ENCODE data around the gene GSK3A.

The GSK3A gene

DNA sequence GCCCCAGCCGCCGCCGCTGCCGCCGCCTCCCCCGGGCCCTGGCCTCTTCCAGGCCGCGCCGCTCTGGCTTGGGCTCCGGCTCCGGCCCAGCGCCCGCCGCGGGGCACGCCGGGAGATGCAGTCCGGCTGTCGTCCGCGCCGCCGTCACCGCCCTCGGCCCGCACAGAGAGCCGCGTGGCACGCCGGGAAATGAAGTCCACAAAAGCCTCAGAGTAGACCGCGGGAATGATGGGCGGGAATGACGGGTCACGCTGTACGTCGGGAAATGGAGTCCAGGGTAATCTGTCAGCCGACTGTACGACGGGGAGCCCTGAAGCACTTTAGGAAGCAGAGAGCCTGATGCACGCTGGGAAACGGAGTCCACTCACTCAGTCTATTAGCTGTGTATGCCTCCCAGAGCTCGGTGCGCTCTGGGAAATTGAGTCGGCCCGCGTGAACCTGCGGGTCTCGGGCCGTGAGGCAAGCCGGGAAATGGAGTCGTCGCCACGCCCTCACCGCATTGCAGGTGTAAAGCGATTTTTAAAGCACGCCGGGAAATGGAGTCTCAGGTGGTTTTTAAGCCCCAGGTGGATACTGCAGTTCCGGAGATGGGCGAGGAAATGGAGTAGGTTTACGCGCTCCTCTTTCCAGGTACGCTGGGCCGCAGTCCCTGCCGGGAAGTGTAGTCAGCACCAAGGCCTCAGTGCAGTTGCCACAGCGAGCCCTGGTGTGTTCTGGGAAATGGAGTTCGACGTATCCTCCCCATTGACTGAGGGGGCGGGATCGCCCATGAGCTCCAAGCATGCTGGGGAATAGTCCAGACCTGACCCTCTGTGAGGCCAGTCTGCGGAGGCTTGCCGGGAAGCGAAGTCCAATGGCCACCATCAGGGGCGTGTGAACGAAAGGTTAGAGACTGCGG is at the start of gene GSK3A:
Gene GSK3A, minus strand, starts transcription at position 91 of the 898 bp plus-strand sequence. CDS start 137 bp downstream, outside the sequence.
- peak within 1 kb of the TSS; percentile 75 for H3K27ac ChIP-seq (ENCODE audit: low read depth, low read length)
- H3K4me3 ChIP-seq (ENCODE audit: low read depth, low read length) = peak within 1 kb of the TSS; percentile 79
- H3K27me3 ChIP-seq (ENCODE audit: insufficient read depth, low read length) = no peaks in the 10 kb centered on the region
- no peaks in the 10 kb centered on the region for H3K4me1 ChIP-seq (ENCODE audit: control insufficient read depth, insufficient read depth, low read length, unreplicated experiment)
- peaks cover 30% of the 10 kb centered on the region for H3K79me2 ChIP-seq (ENCODE audit: control insufficient read depth, insufficient read depth, low read length, unreplicated experiment)
- H2AFZ ChIP-seq (ENCODE audit: low read length, unreplicated experiment) = peak within 1 kb of the TSS; percentile 13
- no peaks in the 10 kb centered on the region for H3K36me3 ChIP-seq (ENCODE audit: insufficient read depth, low read length)

DNA sequence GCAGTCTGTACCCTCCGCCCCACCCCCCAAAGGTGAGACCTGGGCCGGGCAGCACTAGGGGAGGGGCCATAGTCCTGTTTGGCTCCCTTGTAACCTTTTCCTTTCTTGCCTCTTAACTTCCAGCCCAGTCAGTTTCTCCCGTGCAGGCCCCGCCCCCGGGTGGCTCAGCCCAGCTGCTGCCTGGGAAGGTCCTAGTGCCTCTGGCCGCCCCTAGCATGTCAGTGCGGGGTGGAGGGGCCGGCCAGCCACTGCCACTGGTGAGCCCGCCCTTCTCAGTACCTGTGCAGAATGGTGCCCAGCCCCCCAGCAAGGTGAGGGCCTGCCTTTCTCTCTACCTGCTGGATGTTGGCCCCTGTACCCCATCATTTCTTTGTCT is 49.0 kb upstream of the GSK3A start:
- Histone ChIP-seq H3K27me3 (ENCODE audit: insufficient read depth, low read length) (no peaks in the 10 kb centered on the region), H3K79me2 (ENCODE audit: control insufficient read depth, insufficient read depth, low read length, unreplicated experiment) (no peaks in the 10 kb centered on the region), H3K36me3 (ENCODE audit: insufficient read depth, low read length) (0 out of 2 replicates have a peak, but pooled peaks cover 5% of the 10 kb centered on the region), H2AFZ (ENCODE audit: low read length, unreplicated experiment) (no peak overlapping the region), H3K4me1 (ENCODE audit: control insufficient read depth, insufficient read depth, low read length, unreplicated experiment) (peaks cover under 1% of the 10 kb centered on the region), H3K27ac (ENCODE audit: low read depth, low read length) (no peak overlapping the region), H3K4me3 (ENCODE audit: low read depth, low read length) (no peak overlapping the region)

DNA sequence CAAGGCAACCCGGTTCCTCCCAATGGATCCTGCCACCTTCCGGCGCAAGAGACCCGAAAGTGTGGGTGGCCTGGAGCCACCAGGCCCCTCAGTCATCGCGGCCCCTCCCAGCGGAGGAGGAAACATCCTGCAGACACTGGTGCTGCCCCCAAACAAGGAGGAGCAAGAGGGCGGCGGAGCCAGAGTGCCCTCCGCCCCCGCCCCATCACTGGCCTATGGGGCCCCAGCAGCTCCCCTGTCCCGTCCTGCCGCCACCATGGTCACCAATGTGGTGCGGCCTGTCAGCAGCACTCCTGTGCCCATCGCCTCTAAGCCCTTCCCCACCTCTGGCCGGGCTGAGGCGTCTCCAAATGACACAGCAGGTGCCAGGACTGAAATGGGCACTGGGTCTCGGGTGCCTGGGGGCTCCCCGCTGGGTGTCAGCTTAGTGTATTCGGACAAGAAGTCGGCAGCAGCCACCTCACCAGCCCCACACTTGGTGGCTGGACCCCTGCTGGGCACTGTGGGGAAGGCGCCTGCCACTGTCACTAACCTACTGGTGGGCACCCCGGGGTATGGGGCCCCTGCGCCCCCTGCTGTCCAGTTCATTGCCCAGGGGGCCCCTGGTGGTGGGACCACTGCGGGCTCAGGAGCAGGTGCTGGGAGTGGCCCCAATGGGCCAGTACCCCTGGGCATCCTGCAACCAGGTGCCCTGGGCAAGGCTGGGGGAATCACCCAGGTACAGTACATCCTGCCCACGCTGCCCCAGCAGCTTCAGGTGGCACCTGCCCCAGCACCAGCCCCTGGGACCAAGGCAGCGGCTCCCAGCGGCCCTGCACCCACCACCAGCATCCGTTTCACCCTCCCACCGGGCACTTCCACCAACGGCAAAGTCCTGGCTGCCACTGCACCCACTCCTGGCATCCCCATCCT is 48.4 kb upstream of the GSK3A start:
- Histone ChIP-seq H3K36me3 (ENCODE audit: insufficient read depth, low read length) (0 out of 2 replicates have a peak, but pooled peaks cover 5% of the 10 kb centered on the region), H2AFZ (ENCODE audit: low read length, unreplicated experiment) (no peak overlapping the region), H3K4me1 (ENCODE audit: control insufficient read depth, insufficient read depth, low read length, unreplicated experiment) (peaks cover 7% of the 10 kb centered on the region), H3K27ac (ENCODE audit: low read depth, low read length) (no peak overlapping the region), H3K4me3 (ENCODE audit: low read depth, low read length) (no peak overlapping the region), H3K27me3 (ENCODE audit: insufficient read depth, low read length) (no peaks in the 10 kb centered on the region), H3K79me2 (ENCODE audit: control insufficient read depth, insufficient read depth, low read length, unreplicated experiment) (peaks cover 2% of the 10 kb centered on the region)

DNA sequence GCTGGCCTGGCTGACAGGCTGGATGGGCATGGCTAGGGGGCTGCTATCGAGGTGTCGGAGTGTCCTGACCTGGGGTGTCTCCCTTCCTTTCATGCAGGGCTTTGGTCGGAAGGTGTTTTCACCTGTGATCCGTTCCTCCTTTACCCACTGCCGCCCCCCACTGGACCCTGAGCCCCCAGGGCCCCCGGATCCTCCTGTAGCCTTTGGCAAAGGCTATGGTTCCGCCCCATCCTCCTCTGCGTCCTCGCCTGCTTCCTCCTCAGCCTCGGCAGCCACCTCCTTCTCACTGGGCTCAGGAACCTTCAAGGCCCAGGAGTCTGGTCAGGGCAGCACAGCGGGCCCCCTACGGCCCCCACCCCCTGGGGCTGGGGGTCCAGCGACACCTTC is 47.7 kb upstream of the GSK3A start:
- Histone ChIP-seq H3K27ac (ENCODE audit: low read depth, low read length) (no peak overlapping the region), H3K4me1 (ENCODE audit: control insufficient read depth, insufficient read depth, low read length, unreplicated experiment) (peaks cover 13% of the 10 kb centered on the region), H3K36me3 (ENCODE audit: insufficient read depth, low read length) (0 out of 2 replicates have a peak, but pooled peaks cover 5% of the 10 kb centered on the region), H3K79me2 (ENCODE audit: control insufficient read depth, insufficient read depth, low read length, unreplicated experiment) (peaks cover 4% of the 10 kb centered on the region), H2AFZ (ENCODE audit: low read length, unreplicated experiment) (no peak overlapping the region), H3K27me3 (ENCODE audit: insufficient read depth, low read length) (no peaks in the 10 kb centered on the region), H3K4me3 (ENCODE audit: low read depth, low read length) (no peak overlapping the region)

DNA sequence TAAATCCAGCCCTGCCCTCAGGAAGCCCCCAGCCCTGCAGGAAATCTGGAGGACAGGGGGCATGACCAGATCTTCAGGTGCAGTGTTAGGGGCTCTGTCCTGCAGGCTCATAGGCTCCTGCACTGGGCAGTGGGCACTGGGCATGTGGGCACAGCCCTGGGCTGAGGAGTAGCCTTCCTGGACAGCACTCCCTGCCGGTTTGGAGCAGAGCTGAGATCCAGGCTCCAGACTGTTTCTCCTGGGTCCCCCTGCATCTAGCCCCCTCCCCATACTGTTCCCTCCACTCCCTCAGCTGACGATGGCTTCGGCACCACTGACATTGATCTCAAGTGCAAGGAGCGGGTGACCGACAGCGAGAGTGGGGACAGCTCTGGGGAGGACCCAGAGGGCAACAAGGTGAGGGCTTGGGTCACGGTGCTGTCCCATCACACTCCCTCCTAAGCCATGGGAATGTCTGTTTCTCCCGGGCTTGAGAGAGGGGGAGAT is 47.2 kb upstream of the GSK3A start:
- Histone ChIP-seq H3K36me3 (ENCODE audit: insufficient read depth, low read length) (0 out of 2 replicates have a peak, but pooled peaks cover 5% of the 10 kb centered on the region), H3K27me3 (ENCODE audit: insufficient read depth, low read length) (no peaks in the 10 kb centered on the region), H2AFZ (ENCODE audit: low read length, unreplicated experiment) (no peak overlapping the region), H3K4me1 (ENCODE audit: control insufficient read depth, insufficient read depth, low read length, unreplicated experiment) (peaks cover 17% of the 10 kb centered on the region), H3K79me2 (ENCODE audit: control insufficient read depth, insufficient read depth, low read length, unreplicated experiment) (peaks cover 9% of the 10 kb centered on the region), H3K4me3 (ENCODE audit: low read depth, low read length) (no peak overlapping the region), H3K27ac (ENCODE audit: low read depth, low read length) (no peak overlapping the region)

DNA sequence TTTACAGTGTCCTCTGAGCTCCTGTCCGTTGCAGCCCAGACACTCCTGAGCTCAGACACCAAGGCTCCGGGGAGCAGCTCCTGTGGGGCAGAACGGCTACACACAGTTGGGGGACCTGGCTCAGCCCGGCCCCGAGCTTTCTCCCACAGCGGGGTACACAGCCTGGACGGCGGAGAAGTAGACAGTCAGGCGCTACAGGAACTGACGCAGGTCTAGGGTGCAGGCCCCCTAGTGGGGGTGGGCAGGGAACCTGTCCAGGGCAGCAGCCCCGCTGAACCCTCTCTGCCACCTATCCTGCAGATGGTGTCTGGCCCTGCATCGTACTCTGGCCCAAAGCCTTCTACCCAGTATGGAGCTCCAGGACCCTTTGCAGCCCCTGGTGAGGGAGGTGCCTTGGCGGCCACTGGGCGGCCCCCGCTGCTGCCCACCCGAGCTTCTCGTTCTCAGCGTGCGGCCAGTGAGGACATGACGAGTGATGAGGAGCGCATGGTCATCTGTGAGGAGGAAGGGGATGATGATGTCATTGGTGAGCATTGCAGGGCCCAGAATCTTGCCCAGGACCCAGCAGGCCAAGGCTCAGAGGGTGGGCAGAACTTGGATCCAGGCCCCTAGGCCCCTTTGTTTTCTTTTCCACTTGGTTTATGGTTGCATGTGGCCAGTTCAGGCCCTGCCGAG is 46.6 kb upstream of the GSK3A start:
- 0 out of 2 replicates have a peak, but pooled peaks cover 5% of the 10 kb centered on the region for H3K36me3 ChIP-seq (ENCODE audit: insufficient read depth, low read length)
- no peak overlapping the region for H3K27ac ChIP-seq (ENCODE audit: low read depth, low read length)
- H3K4me1 ChIP-seq (ENCODE audit: control insufficient read depth, insufficient read depth, low read length, unreplicated experiment) = peaks cover 17% of the 10 kb centered on the region
- peaks cover 10% of the 10 kb centered on the region for H3K79me2 ChIP-seq (ENCODE audit: control insufficient read depth, insufficient read depth, low read length, unreplicated experiment)
- H2AFZ ChIP-seq (ENCODE audit: low read length, unreplicated experiment) = no peak overlapping the region
- no peak overlapping the region for H3K4me3 ChIP-seq (ENCODE audit: low read depth, low read length)
- H3K27me3 ChIP-seq (ENCODE audit: insufficient read depth, low read length) = no peaks in the 10 kb centered on the region

DNA sequence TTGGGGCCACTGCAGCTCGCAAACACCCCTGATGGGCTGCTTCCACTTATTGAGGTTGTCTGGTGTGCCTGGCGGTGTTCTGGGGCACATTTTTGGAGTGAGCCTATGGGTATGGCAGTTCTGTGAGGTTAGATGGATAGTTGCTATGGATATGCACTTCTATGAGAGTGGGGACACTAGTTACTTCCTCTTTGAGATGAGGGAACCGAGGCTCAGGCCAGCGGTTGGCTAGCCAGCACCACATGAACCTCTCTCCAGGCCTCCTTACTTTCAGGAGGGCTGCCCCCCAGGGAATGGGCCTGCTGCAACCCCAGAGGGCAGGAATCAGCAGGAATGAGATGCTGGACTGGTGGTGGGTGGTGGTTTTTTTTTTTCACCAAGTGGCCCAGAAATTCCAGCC is 46.0 kb upstream of the GSK3A start:
- no peak overlapping the region for H3K4me3 ChIP-seq (ENCODE audit: low read depth, low read length)
- H3K27me3 ChIP-seq (ENCODE audit: insufficient read depth, low read length) = no peaks in the 10 kb centered on the region
- H3K27ac ChIP-seq (ENCODE audit: low read depth, low read length) = no peak overlapping the region
- H3K36me3 ChIP-seq (ENCODE audit: insufficient read depth, low read length) = 0 out of 2 replicates have a peak, but pooled peaks cover 5% of the 10 kb centered on the region
- H2AFZ ChIP-seq (ENCODE audit: low read length, unreplicated experiment) = no peak overlapping the region
- H3K79me2 ChIP-seq (ENCODE audit: control insufficient read depth, insufficient read depth, low read length, unreplicated experiment) = peaks cover 10% of the 10 kb centered on the region
- H3K4me1 ChIP-seq (ENCODE audit: control insufficient read depth, insufficient read depth, low read length, unreplicated experiment) = peaks cover 18% of the 10 kb centered on the region

DNA sequence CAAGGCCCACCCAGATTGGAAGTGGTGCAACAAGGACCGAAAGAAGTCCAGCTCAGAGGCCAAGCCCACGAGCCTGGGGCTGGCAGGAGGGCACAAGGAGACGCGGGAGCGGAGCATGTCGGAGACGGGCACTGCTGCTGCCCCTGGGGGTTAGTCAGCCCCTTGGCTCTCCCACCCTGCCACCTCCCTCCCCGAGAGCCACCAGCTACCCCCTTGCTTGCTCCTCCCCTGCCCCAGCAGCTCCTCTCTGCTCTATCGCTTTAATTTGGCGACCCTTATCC is 45.4 kb upstream of the GSK3A start:
- Histone ChIP-seq H3K4me3 (ENCODE audit: low read depth, low read length) (no peak overlapping the region), H3K79me2 (ENCODE audit: control insufficient read depth, insufficient read depth, low read length, unreplicated experiment) (peaks cover 10% of the 10 kb centered on the region), H2AFZ (ENCODE audit: low read length, unreplicated experiment) (no peak overlapping the region), H3K36me3 (ENCODE audit: insufficient read depth, low read length) (0 out of 2 replicates have a peak, but pooled peaks cover 5% of the 10 kb centered on the region), H3K27me3 (ENCODE audit: insufficient read depth, low read length) (no peaks in the 10 kb centered on the region), H3K4me1 (ENCODE audit: control insufficient read depth, insufficient read depth, low read length, unreplicated experiment) (peaks cover 24% of the 10 kb centered on the region), H3K27ac (ENCODE audit: low read depth, low read length) (no peak overlapping the region)

DNA sequence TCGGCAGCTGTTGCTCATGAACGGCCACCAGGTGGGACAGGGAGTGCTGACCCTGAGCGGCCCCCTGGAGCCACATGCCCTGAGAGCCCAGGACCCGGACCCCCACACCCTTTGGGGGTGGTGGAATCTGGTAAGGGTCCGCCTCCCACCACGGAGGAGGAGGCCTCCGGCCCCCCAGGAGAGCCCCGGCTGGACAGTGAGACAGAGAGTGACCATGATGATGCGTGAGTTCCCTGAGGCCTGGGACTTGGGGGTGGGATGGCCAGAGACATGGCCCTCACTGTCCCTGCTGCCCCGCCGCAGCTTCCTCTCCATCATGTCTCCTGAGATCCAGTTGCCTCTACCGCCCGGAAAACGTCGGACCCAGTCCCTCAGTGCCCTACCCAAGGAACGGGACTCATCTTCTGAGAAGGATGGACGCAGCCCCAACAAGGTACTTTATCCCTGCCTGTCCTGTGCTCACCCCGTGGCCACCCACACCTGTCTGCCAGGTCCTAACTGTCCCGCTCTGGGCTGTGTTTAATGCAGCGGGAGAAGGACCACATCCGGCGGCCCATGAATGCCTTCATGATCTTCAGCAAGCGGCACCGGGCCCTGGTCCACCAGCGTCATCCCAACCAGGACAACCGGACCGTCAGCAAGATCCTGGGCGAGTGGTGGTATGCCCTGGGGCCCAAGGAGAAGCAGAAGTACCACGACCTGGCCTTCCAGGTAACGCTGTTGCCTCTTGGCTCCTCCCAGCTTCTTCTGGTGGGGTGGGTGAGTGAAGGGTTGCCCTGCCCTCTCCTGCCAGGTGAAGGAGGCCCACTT is 44.8 kb upstream of the GSK3A start:
- Histone ChIP-seq H2AFZ (ENCODE audit: low read length, unreplicated experiment) (no peak overlapping the region), H3K27ac (ENCODE audit: low read depth, low read length) (no peak overlapping the region), H3K36me3 (ENCODE audit: insufficient read depth, low read length) (0 out of 2 replicates have a peak, but pooled peaks cover 5% of the 10 kb centered on the region), H3K79me2 (ENCODE audit: control insufficient read depth, insufficient read depth, low read length, unreplicated experiment) (peaks cover 10% of the 10 kb centered on the region), H3K4me3 (ENCODE audit: low read depth, low read length) (no peak overlapping the region), H3K27me3 (ENCODE audit: insufficient read depth, low read length) (no peaks in the 10 kb centered on the region), H3K4me1 (ENCODE audit: control insufficient read depth, insufficient read depth, low read length, unreplicated experiment) (peaks cover 29% of the 10 kb centered on the region)
